ENCODE measurements around the gene STKLD1. TPM values are rescaled to one million over a fixed set of nuclear protein-coding genes. Genes with fewer than 3 reads are reported as not detected.

The STKLD1 gene
- total RNA-seq, 6 experiments from 2014 or later = 0.46 to 1.4 (median 0.68) TPM

- H3K4me3 Mint-ChIP-seq = no peak overlapping the region
- no peaks in the 10 kb centered on the region for H3K36me3 Mint-ChIP-seq (ENCODE audit: low read depth)
- no peak for DNase-seq
- no peaks in the 10 kb centered on the region for H3K9me3 Mint-ChIP-seq
- H3K27me3 Mint-ChIP-seq (ENCODE audit: insufficient read depth) = peaks cover 19% of the 10 kb centered on the region
- peaks cover 6% of the 10 kb centered on the region for H3K4me1 Mint-ChIP-seq (ENCODE audit: low read depth)
- no peak overlapping the region for H3K27ac Mint-ChIP-seq
- TF ChIP-seq CTCF (IDR thresholded peaks at IDR 0.05) = no peak
These were observed 47.0 kb downstream of the STKLD1 start for GRCh38 chr9:133423216-133423615.

GRCh38 chr9:133424187-133424586, 48.0 kb downstream of the STKLD1 start:
- peaks cover 19% of the 10 kb centered on the region for H3K27me3 Mint-ChIP-seq (ENCODE audit: insufficient read depth)
- H3K27ac Mint-ChIP-seq = no peak overlapping the region
- no peak for DNase-seq
- H3K4me1 Mint-ChIP-seq (ENCODE audit: low read depth) = no peaks in the 10 kb centered on the region; the same call in 1 of the 2 replicates
- H3K9me3 Mint-ChIP-seq = no peaks in the 10 kb centered on the region
- no peaks in the 10 kb centered on the region for H3K36me3 Mint-ChIP-seq (ENCODE audit: low read depth)
- no peak for TF ChIP-seq CTCF (IDR thresholded peaks at IDR 0.05)
- no peak overlapping the region for H3K4me3 Mint-ChIP-seq

- no peak overlapping the region for H3K4me3 Mint-ChIP-seq
These were observed 49.0 kb downstream of the STKLD1 start for GRCh38 chr9:133425049-133425632.

GRCh38 chr9:133426011-133426410, 49.8 kb downstream of the STKLD1 start:
- no peaks in the 10 kb centered on the region for H3K9me3 Mint-ChIP-seq
- H3K4me3 Mint-ChIP-seq = no peak overlapping the region
- no peaks in the 10 kb centered on the region for H3K36me3 Mint-ChIP-seq (ENCODE audit: low read depth)
- H3K4me1 Mint-ChIP-seq (ENCODE audit: low read depth) = no peaks in the 10 kb centered on the region; the same call in 1 of the 2 replicates
- no peak for TF ChIP-seq CTCF (IDR thresholded peaks at IDR 0.05)
- peaks cover 19% of the 10 kb centered on the region for H3K27me3 Mint-ChIP-seq (ENCODE audit: insufficient read depth)
- no peak for DNase-seq
- H3K27ac Mint-ChIP-seq = no peak overlapping the region

More at GRCh38 chr9:133425049-133425632, 49.0 kb downstream of the STKLD1 start:
- no peak for TF ChIP-seq CTCF (IDR thresholded peaks at IDR 0.05)
- H3K27me3 Mint-ChIP-seq (ENCODE audit: insufficient read depth) = peaks cover 19% of the 10 kb centered on the region
- no peak overlapping the region for H3K27ac Mint-ChIP-seq
- no peaks in the 10 kb centered on the region for H3K36me3 Mint-ChIP-seq (ENCODE audit: low read depth)
- no peak for DNase-seq
- no peaks in the 10 kb centered on the region; the same call in 1 of the 2 replicates for H3K4me1 Mint-ChIP-seq (ENCODE audit: low read depth)
- H3K9me3 Mint-ChIP-seq = no peaks in the 10 kb centered on the region

GRCh38 chr9:133427658-133428348, 51.6 kb downstream of the STKLD1 start:
- no peak for DNase-seq
- Mint-ChIP-seq H3K27me3 (ENCODE audit: insufficient read depth) (peaks cover 21% of the 10 kb centered on the region), H3K36me3 (ENCODE audit: low read depth) (no peaks in the 10 kb centered on the region), H3K4me1 (ENCODE audit: low read depth) (no peaks in the 10 kb centered on the region), H3K27ac (no peak overlapping the region), H3K4me3 (peak overlapping the region; percentile 30; the same call in 1 of the 2 replicates), H3K9me3 (no peaks in the 10 kb centered on the region)
- no peak for TF ChIP-seq CTCF (IDR thresholded peaks at IDR 0.05)

Measured in HFFc6 (cell line).